PC-3 (cell line): ENCODE results near the gene QRICH1.

ENCODE experiments used
- EZH2phosphoT487 ChIP-seq: fragments of 300-600 bp; sonication (generic); IDR thresholded peaks from 2 replicates; pipeline ENCODE4 v1.6.1; 2018; ENCODE audit warnings: mild to moderate bottlenecking, antibody characterized with exemption, low read length, borderline replicate concordance
- TF ChIP-seq, protein P1 (sequence below): fragments of 300-600 bp; sonication (generic); conservative IDR thresholded peaks from 2 replicates; pipeline ENCODE4 v1.5.1; 2017; ENCODE audit warnings: antibody characterized with exemption, low read depth, mild to moderate bottlenecking, low read length

DNA sequence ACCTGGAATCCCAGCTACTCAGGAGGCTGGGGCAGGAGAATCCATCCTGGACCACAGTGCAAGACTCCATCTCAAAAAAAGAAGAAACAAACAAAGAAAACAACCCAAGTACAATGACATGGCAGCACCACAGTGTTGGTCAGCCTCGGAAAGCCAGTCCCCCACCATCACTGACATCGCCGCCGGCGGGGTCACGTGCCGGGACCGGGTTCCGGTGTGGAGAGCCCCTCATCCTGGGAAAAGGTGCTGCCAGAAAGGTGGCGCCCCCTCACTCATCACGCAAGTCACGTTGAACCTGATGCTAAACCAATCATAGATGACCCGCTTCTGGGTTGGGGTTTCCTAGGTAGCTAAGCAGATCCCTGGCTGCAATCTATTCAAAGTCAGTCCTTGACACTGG lies 17.8 kb downstream of the QRICH1 start:
- TF ChIP-seq, protein P1, sequence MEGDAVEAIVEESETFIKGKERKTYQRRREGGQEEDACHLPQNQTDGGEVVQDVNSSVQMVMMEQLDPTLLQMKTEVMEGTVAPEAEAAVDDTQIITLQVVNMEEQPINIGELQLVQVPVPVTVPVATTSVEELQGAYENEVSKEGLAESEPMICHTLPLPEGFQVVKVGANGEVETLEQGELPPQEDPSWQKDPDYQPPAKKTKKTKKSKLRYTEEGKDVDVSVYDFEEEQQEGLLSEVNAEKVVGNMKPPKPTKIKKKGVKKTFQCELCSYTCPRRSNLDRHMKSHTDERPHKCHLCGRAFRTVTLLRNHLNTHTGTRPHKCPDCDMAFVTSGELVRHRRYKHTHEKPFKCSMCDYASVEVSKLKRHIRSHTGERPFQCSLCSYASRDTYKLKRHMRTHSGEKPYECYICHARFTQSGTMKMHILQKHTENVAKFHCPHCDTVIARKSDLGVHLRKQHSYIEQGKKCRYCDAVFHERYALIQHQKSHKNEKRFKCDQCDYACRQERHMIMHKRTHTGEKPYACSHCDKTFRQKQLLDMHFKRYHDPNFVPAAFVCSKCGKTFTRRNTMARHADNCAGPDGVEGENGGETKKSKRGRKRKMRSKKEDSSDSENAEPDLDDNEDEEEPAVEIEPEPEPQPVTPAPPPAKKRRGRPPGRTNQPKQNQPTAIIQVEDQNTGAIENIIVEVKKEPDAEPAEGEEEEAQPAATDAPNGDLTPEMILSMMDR: no peak
- TF ChIP-seq EZH2phosphoT487: no peak
